Liver (tissue), 9 donors: ENCODE data around the gene POMT2. TPM values are rescaled to one million over a fixed set of nuclear protein-coding genes. Genes with fewer than 3 reads are reported as not detected.

ENCODE experiments used
- DNase-seq: peaks from one replicate; pipeline ENCODE4 v3.0.0-alpha.2; 2017; ENCODE audit warnings: low spot score
- H3K27ac ChIP-seq, 2 donors: one replicate each; pipeline ENCODE4 v1.7.0; 2013; ENCODE audit warnings: inconsistent platforms in 2 of 2, low read length in 2 of 2, control low read depth in 1 of 2, low read depth in 1 of 2, mild to moderate bottlenecking in 1 of 2
- H3K27me3 ChIP-seq, 4 donors: one replicate each; pipeline versions ENCODE4 v1.6.1 to v1.7.0; 2013; ENCODE audit warnings: low read length in 3 of 4, inconsistent platforms in 1 of 4, mild to moderate bottlenecking in 1 of 4, moderate library complexity in 1 of 4; ENCODE audit not compliant: control insufficient read depth in 4 of 4, insufficient read depth in 4 of 4
- H3K36me3 ChIP-seq, 4 donors: one replicate each; pipeline versions ENCODE4 v1.6.1 to v1.7.0; 2013; ENCODE audit warnings: low read length in 3 of 4, mild to moderate bottlenecking in 3 of 4, low read depth in 1 of 4, moderate library complexity in 1 of 4; ENCODE audit not compliant: control insufficient read depth in 4 of 4, insufficient read depth in 3 of 4
- H3K4me1 ChIP-seq, 4 donors: one replicate each; pipeline versions ENCODE4 v1.6.1 to v1.7.0; 2013; ENCODE audit warnings: low read length in 3 of 4, mild to moderate bottlenecking in 3 of 4, moderate library complexity in 1 of 4; ENCODE audit not compliant: control insufficient read depth in 4 of 4, insufficient read depth in 4 of 4
- H3K4me3 ChIP-seq, 3 donors: one replicate each; pipeline versions ENCODE4 v1.6.1 to v1.7.0; 2013; ENCODE audit warnings: low read length in 3 of 3, control low read depth in 1 of 3, low read depth in 1 of 3, mild to moderate bottlenecking in 1 of 3
- H3K9ac ChIP-seq, 2 donors: one replicate each; pipeline ENCODE4 v1.7.0; 2013; ENCODE audit warnings: low read length in 2 of 2, mild to moderate bottlenecking in 2 of 2, moderate library complexity in 2 of 2, control low read depth in 1 of 2, low read depth in 1 of 2
- H3K9me3 ChIP-seq, 4 donors: one replicate each; pipeline versions ENCODE4 v1.6.1 to v1.7.0; 2013; ENCODE audit warnings: low read length in 3 of 4; ENCODE audit not compliant: control insufficient read depth in 4 of 4
- ATF3 ChIP-seq: IDR thresholded peaks from 2 replicates; pipeline ENCODE4 v1.6.1; 2016; ENCODE audit warnings: antibody characterized with exemption
- CTCF ChIP-seq: fragments of 150-350 bp; IDR thresholded peaks from 2 replicates; pipeline ENCODE4 v1.5.1; 2017; ENCODE audit warnings: improper control_type of control experiment, low read depth, low read length; ENCODE audit not compliant: missing input control
- EGR1 ChIP-seq, 2 donors: IDR thresholded peaks; 2 replicates each; pipeline ENCODE4 v1.6.1; 2016 to 2018; ENCODE audit warnings: antibody characterized with exemption in 2 of 2, low read depth in 2 of 2
- FOXA1 ChIP-seq: IDR thresholded peaks from 2 replicates; pipeline ENCODE4 v1.6.1; 2016; ENCODE audit warnings: antibody characterized with exemption
- FOXA2 ChIP-seq: IDR thresholded peaks from 2 replicates; pipeline ENCODE4 v1.6.1; 2016; ENCODE audit warnings: antibody characterized with exemption
- GABPA ChIP-seq, 2 donors: IDR thresholded peaks in 1 of 2; conservative IDR thresholded peaks in 1 of 2; 2 replicates each; pipeline ENCODE4 v1.6.1; 2016; ENCODE audit warnings: antibody characterized with exemption in 2 of 2, mild to moderate bottlenecking in 1 of 2, moderate library complexity in 1 of 2
- HNF4A ChIP-seq, 2 donors: conservative IDR thresholded peaks; 2 replicates each; pipeline ENCODE4 v1.6.1; 2016; ENCODE audit warnings: antibody characterized with exemption in 2 of 2, mild to moderate bottlenecking in 2 of 2
- HNF4G ChIP-seq: IDR thresholded peaks from 2 replicates; pipeline ENCODE4 v1.6.1; 2016; ENCODE audit warnings: antibody characterized with exemption
- JUND ChIP-seq, 2 donors: IDR thresholded peaks; 2 replicates each; pipeline ENCODE4 v1.6.1; 2016; ENCODE audit warnings: antibody characterized with exemption in 2 of 2
- MAX ChIP-seq: IDR thresholded peaks from 2 replicates; pipeline ENCODE4 v1.6.1; 2016; ENCODE audit warnings: antibody characterized with exemption
- NR2F2 ChIP-seq: IDR thresholded peaks from 2 replicates; pipeline ENCODE4 v1.6.1; 2016; ENCODE audit warnings: antibody characterized with exemption
- RAD21 ChIP-seq, 2 donors: IDR thresholded peaks; 2 replicates each; pipeline ENCODE4 v1.6.1; 2016; ENCODE audit warnings: antibody characterized with exemption in 2 of 2, mild to moderate bottlenecking in 2 of 2
- REST ChIP-seq: IDR thresholded peaks from 2 replicates; pipeline ENCODE4 v1.6.1; 2016; ENCODE audit warnings: antibody characterized with exemption, mild to moderate bottlenecking
- RXRA ChIP-seq, 2 donors: IDR thresholded peaks; 2 replicates each; pipeline ENCODE4 v1.6.1; 2017 to 2018; ENCODE audit warnings: antibody characterized with exemption in 2 of 2, mild to moderate bottlenecking in 1 of 2
- SP1 ChIP-seq: IDR thresholded peaks from 2 replicates; pipeline ENCODE4 v1.6.1; 2018; ENCODE audit warnings: antibody characterized with exemption, mild to moderate bottlenecking
- TAF1 ChIP-seq: conservative IDR thresholded peaks from 2 replicates; pipeline ENCODE4 v1.6.1; 2016; ENCODE audit warnings: antibody characterized with exemption, mild to moderate bottlenecking
- YY1 ChIP-seq: IDR thresholded peaks from 2 replicates; pipeline ENCODE4 v1.6.1; 2016; ENCODE audit warnings: antibody characterized with exemption, mild to moderate bottlenecking
- ZBTB33 ChIP-seq: IDR thresholded peaks from 2 replicates; pipeline ENCODE4 v1.6.1; 2016; ENCODE audit warnings: antibody characterized with exemption
- WGBS: extraction: QIAGEN DNeasy Blood & Tissue Kit; methylation state at CpG from one replicate; pipeline ENCODE4 v1.1.7; 2013; 5-methylcytosine and 5-hydroxymethylcytosine counted together
- polyA plus RNA-seq, 2 donors: library from polyadenylated mRNA; stranded (reverse) in 1 of 2; unstranded in 1 of 2; fragments of 200-250 nt in 1 of 2; fragments of >200 nt in 1 of 2; fragmentation: Nextera tagmentation in 1 of 2; extraction: Ambion mirVana in 1 of 2; gene quantifications; one replicate each; pipeline versions ENCODE4 v1.2.1 to v1.2.3, GENCODE V29; 2013 to 2015
- total RNA-seq, 2 donors: library from RNA; depleted of rRNA; stranded (reverse); fragments of >200 nt; gene quantifications; one replicate each; pipeline ENCODE4 v1.2.3, GENCODE V29; 2014
- donor health status: healthy.
- donor health status: healthy.
- donor health status: healthy.
- donor health status: healthy.
- donor health status: healthy.

POMT2 gene
- total and polyA plus RNA-seq, 4 donors: 4.8 to 13.1 (median 5.3) TPM

GRCh38 chr14:77243853-77244252 lies 76.8 kb downstream of the POMT2 start:
- 86% methylated on average over 4 of the region's 4 CpGs for WGBS
- DNase-seq: no peak
- Histone ChIP-seq H3K36me3 (no peaks in the 10 kb centered on the region), H3K9me3 (no peaks in the 10 kb centered on the region), H3K27me3 (no peaks in the 10 kb centered on the region), H3K27ac (no peak overlapping the region), H3K4me3 (no peak overlapping the region), H3K9ac (no peak overlapping the region), H3K4me1 (no peaks in the 10 kb centered on the region)
- TF ChIP-seq REST: no peak
- TF ChIP-seq EGR1 (IDR thresholded peaks at IDR 0.05; ENCODE audit: low read depth in 2 of 2): no peak
- no peak for TF ChIP-seq MAX
- TF ChIP-seq GABPA (IDR thresholded peaks at IDR 0.05 in 1 of 2, conservative IDR thresholded peaks at IDR 0.05 in 1 of 2): no peak
- no peak for TF ChIP-seq CTCF
- no peak for TF ChIP-seq HNF4A (conservative IDR thresholded peaks at IDR 0.05)
- TF ChIP-seq TAF1: no peak
- no peak for TF ChIP-seq SP1
- TF ChIP-seq FOXA2: no peak
- TF ChIP-seq HNF4G: no peak
- no peak for TF ChIP-seq ATF3
- TF ChIP-seq RAD21 (IDR thresholded peaks at IDR 0.05): no peak

- H3K4me1 ChIP-seq: no peaks in the 10 kb centered on the region
- no peak overlapping the region for H3K9ac ChIP-seq
- H3K27ac ChIP-seq: no peak overlapping the region
- H3K4me3 ChIP-seq: no peak overlapping the region
- H3K36me3 ChIP-seq: no peaks in the 10 kb centered on the region
- 74% methylated on average over 12 of the region's 12 CpGs for WGBS
- no peaks in the 10 kb centered on the region for H3K27me3 ChIP-seq
- no peak for DNase-seq
- TF ChIP-seq FOXA2: no peak
- no peak for TF ChIP-seq RAD21 (IDR thresholded peaks at IDR 0.05)
- no peak for TF ChIP-seq FOXA1
- no peak for TF ChIP-seq JUND (IDR thresholded peaks at IDR 0.05)
- TF ChIP-seq SP1: no peak
- TF ChIP-seq YY1: no peak
- no peak for TF ChIP-seq RXRA (IDR thresholded peaks at IDR 0.05)
- no peak for TF ChIP-seq REST
- no peak for TF ChIP-seq GABPA (IDR thresholded peaks at IDR 0.05 in 1 of 2, conservative IDR thresholded peaks at IDR 0.05 in 1 of 2)
- no peak for TF ChIP-seq TAF1
- TF ChIP-seq ZBTB33: no peak
- TF ChIP-seq HNF4A (conservative IDR thresholded peaks at IDR 0.05): no peak
- no peak for TF ChIP-seq NR2F2
- TF ChIP-seq EGR1 (IDR thresholded peaks at IDR 0.05; ENCODE audit: low read depth in 2 of 2): no peak
- H3K9me3 ChIP-seq: no peaks in the 10 kb centered on the region
These were observed 77.9 kb downstream of the POMT2 start for GRCh38 chr14:77242752-77243151.
